ENCODE data around the gene ZNF407.

- TF ChIP-seq ZFP30 (CRISPR knock-in tag; IDR thresholded peaks at IDR 0.05): no peak
- TF ChIP-seq ARNTL (CRISPR knock-in tag; IDR thresholded peaks at IDR 0.05; ENCODE audit: borderline replicate concordance, low read depth): no peak
- TF ChIP-seq PPARA (CRISPR knock-in tag; IDR thresholded peaks at IDR 0.05; ENCODE audit: borderline replicate concordance): no peak
- TF ChIP-seq RARB (CRISPR knock-in tag; IDR thresholded peaks at IDR 0.05): no peak
- no peak for TF ChIP-seq POU6F1 (CRISPR knock-in tag; IDR thresholded peaks at IDR 0.05; ENCODE audit: borderline replicate concordance, low read depth)
- no peak for TF ChIP-seq ZFP3 (CRISPR knock-in tag; IDR thresholded peaks at IDR 0.05)
- no peak for TF ChIP-seq ESRRG (CRISPR knock-in tag; IDR thresholded peaks at IDR 0.05)
- no peak for TF ChIP-seq ZNF70 (CRISPR knock-in tag; IDR thresholded peaks at IDR 0.05)
- no peak for TF ChIP-seq TCF4 (CRISPR knock-in tag; IDR thresholded peaks at IDR 0.05; ENCODE audit: borderline replicate concordance)
- TF ChIP-seq TOX (CRISPR knock-in tag; IDR thresholded peaks at IDR 0.05; ENCODE audit: borderline replicate concordance): no peak
- TF ChIP-seq PATZ1 (CRISPR knock-in tag; IDR thresholded peaks at IDR 0.05; ENCODE audit: borderline replicate concordance): no peak
- no peak for TF ChIP-seq CSRNP3 (CRISPR knock-in tag; IDR thresholded peaks at IDR 0.05)
- no peak for TF ChIP-seq ZC3H10 (CRISPR knock-in tag; IDR thresholded peaks at IDR 0.05)
These were observed 408.0 kb downstream of the ZNF407 start for GRCh38 chr18:75005626-75006025.
